ENCODE results near the gene OR8B12.
A peak's percentile ranks its signal among the peaks of the same experiment; 100 is the strongest.

The OR8B12 gene

DNA sequence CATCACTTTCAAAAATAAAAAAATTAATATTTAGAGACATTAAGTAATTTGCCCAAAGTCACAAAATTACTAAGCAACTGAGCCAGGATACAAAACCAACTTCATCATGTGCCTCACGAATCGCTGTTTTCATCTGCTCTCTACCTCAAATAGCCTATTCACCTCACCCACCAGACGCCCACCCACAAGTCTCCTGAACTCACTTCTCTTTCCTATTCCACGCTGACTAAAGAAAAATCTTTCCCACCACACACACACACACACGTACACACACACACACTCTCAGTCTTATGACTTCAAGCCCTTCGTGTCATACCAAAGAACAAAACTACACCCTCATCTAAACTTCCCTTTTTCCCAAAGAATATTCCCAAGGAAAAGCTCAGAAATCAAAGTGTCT lies 2.2 kb downstream of the OR8B12 start:
- Histone ChIP-seq H3K27ac (no peak overlapping the region), H3K4me3 (ENCODE audit: low read depth, low read length) (no peak overlapping the region), H3K27me3 (replicated peaks) (no peaks in the 10 kb centered on the region), H3K36me3 (replicated peaks) (no peaks in the 10 kb centered on the region)
- DNase-seq, result no peak
- TF ChIP-seq, protein P1, sequence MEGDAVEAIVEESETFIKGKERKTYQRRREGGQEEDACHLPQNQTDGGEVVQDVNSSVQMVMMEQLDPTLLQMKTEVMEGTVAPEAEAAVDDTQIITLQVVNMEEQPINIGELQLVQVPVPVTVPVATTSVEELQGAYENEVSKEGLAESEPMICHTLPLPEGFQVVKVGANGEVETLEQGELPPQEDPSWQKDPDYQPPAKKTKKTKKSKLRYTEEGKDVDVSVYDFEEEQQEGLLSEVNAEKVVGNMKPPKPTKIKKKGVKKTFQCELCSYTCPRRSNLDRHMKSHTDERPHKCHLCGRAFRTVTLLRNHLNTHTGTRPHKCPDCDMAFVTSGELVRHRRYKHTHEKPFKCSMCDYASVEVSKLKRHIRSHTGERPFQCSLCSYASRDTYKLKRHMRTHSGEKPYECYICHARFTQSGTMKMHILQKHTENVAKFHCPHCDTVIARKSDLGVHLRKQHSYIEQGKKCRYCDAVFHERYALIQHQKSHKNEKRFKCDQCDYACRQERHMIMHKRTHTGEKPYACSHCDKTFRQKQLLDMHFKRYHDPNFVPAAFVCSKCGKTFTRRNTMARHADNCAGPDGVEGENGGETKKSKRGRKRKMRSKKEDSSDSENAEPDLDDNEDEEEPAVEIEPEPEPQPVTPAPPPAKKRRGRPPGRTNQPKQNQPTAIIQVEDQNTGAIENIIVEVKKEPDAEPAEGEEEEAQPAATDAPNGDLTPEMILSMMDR (IDR thresholded peaks at IDR 0.05; ENCODE audit: low read depth, low read length, missing control alignments), result no peak
- in situ Hi-C loops (cut with HindIII; ENCODE audit: low pct_ligation_motif_present, low sequenced_read_pairs), result no loop called here

- TF ChIP-seq, protein P1 (IDR thresholded peaks at IDR 0.05; ENCODE audit: low read depth, low read length, missing control alignments), result no peak
- peak overlapping the region; percentile 99 for H3K27ac ChIP-seq
- H3K4me3 ChIP-seq (ENCODE audit: low read depth, low read length), result no peak overlapping the region
- peak; percentile 99 for DNase-seq
- in situ Hi-C loops (cut with HindIII; ENCODE audit: low pct_ligation_motif_present, low sequenced_read_pairs), result no loop called here
- H3K36me3 ChIP-seq (replicated peaks), result no peaks in the 10 kb centered on the region
- H3K27me3 ChIP-seq (replicated peaks), result no peaks in the 10 kb centered on the region
Observed at GRCh38 chr11:124538019-124538418, 5.4 kb downstream of the OR8B12 start.

DNA sequence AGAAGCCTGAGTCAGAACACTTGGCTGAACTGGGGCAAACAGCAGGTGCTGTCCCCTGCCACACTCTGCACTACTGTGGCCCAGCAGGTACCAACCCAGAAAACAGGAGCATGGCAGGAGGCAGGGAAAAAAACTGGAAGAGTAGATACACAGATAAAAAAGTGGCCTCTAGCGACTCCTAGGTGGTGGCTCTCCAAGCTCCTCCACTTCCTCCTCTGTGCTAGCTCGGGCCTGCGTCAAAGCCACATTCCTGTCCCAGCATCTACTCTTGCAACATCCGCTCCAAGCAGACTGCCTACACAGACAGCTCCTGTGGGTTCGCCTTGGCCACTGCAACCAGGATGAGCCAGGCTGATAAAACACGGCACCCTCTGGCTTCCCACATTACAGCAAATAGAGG lies 6.9 kb downstream of the OR8B12 start:
- peak overlapping the region; percentile 99 for H3K27ac ChIP-seq
- no peaks in the 10 kb centered on the region for H3K36me3 ChIP-seq (replicated peaks)
- H3K4me3 ChIP-seq (ENCODE audit: low read depth, low read length), result no peak overlapping the region
- H3K27me3 ChIP-seq (replicated peaks), result no peaks in the 10 kb centered on the region
- peak; percentile 99 for DNase-seq
- TF ChIP-seq, protein P1 (IDR thresholded peaks at IDR 0.05; ENCODE audit: low read depth, low read length, missing control alignments), result peak; percentile 51
- in situ Hi-C loops (cut with HindIII; ENCODE audit: low pct_ligation_motif_present, low sequenced_read_pairs), result no loop called here

DNA sequence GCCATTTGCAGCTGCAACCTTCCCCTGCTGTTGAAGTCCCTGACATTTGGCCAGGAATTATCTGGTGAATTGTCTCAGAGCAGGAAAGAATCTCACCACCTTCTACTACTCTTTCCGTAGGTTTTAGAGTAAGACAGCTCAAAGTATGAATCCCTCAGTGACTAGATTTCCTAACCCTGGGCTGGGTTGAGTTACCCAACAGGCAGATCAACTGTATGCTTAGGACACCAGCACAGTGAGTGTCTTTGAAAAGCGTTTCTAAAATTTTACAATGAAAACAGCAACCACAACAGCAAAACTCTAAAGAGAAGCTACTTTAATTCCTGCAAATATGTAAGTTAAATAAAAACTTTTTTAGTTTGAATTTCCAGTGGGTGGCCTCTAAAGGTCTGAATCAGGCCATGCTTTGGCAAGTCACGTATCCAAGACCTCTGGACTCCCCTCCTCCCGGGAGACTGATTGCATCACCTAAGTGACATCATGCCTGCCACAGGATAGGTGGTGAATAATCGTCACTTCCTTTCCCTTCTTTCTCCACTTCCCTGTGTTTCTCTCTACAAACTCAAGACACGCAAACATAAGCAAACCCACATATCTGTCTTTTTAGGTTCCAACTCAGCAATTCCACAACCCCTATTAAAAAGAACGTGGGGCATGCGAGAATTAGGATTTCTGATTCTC lies 7.8 kb downstream of the OR8B12 start:
- peak; percentile 40 for DNase-seq
- TF ChIP-seq, protein P1 (IDR thresholded peaks at IDR 0.05; ENCODE audit: low read depth, low read length, missing control alignments), result no peak
- in situ Hi-C loops (cut with HindIII; ENCODE audit: low pct_ligation_motif_present, low sequenced_read_pairs), result no loop called here

GRCh38 chr11:124534051-124534450 lies 9.4 kb downstream of the OR8B12 start:
- Histone ChIP-seq H3K27ac (no peak overlapping the region), H3K36me3 (replicated peaks) (no peaks in the 10 kb centered on the region), H3K4me3 (ENCODE audit: low read depth, low read length) (no peak overlapping the region), H3K27me3 (replicated peaks) (no peaks in the 10 kb centered on the region)
- no peak for DNase-seq
- in situ Hi-C loops (cut with HindIII; ENCODE audit: low pct_ligation_motif_present, low sequenced_read_pairs), result no loop called here
- TF ChIP-seq, protein P1 (IDR thresholded peaks at IDR 0.05; ENCODE audit: low read depth, low read length, missing control alignments), result no peak

More for the DNA sequence above, 7.8 kb downstream of the OR8B12 start:
- H3K4me3 ChIP-seq (ENCODE audit: low read depth, low read length), result no peak overlapping the region
- H3K36me3 ChIP-seq (replicated peaks), result no peaks in the 10 kb centered on the region
- peak overlapping the region; percentile 99 for H3K27ac ChIP-seq
- no peaks in the 10 kb centered on the region for H3K27me3 ChIP-seq (replicated peaks)

- TF ChIP-seq, protein P1 (IDR thresholded peaks at IDR 0.05; ENCODE audit: low read depth, low read length, missing control alignments), result no peak
- no peaks in the 10 kb centered on the region for H3K27me3 ChIP-seq (replicated peaks)
- H3K36me3 ChIP-seq (replicated peaks), result no peaks in the 10 kb centered on the region
- no peak overlapping the region for H3K4me3 ChIP-seq (ENCODE audit: low read depth, low read length)
- no peak for DNase-seq
- in situ Hi-C loops (cut with HindIII; ENCODE audit: low pct_ligation_motif_present, low sequenced_read_pairs), result no loop called here
- H3K27ac ChIP-seq, result no peak overlapping the region
Observed at GRCh38 chr11:124533626-124534025, 9.8 kb downstream of the OR8B12 start.

Measured in brain microvascular endothelial cell (primary cell).